K562 (cell line): ENCODE results near the gene NEDD4L. TPM values are rescaled to one million over a fixed set of nuclear protein-coding genes. Genes with fewer than 3 reads are reported as not detected.
"Not testable (repeated sequence)": the region's sequence is repeated elsewhere in the genome, so short reads cannot be mapped to it uniquely, and the experiment has no call there.

Source experiments
- ATAC-seq: fragments of 200-7000 bp; cut with Tn5 transposase; 3 replicates; pipeline ENCODE4 v1.9.1; 2020; ENCODE audit warnings: moderate library complexity
- BruUV-seq: library from RNA; stranded (reverse); fragments of 400-500 nt; replicated peaks from 2 replicates; lab custom pipeline; 2021; lab: Mats Ljungman, UMichigan
- CTCF ChIA-PET: fragments of 300-600 bp; formaldehyde crosslinking; extraction: SDS; loops from one replicate; lab custom pipeline; 2021; ENCODE audit warnings: low intra/inter-chr PET ratio; lab: Yijun Ruan, JAX
- POLR2A ChIA-PET: fragments of 300-600, 350-650 bp; sonication (Branson Sonifier 250); formaldehyde crosslinking; extraction: SDS; loops from one replicate; lab custom pipeline; 2021; ENCODE audit warnings: antibody characterized with exemption, inconsistent platforms; lab: Yijun Ruan, JAX
- DNase-seq, 4 experiments: peaks; one replicate each; pipeline versions ENCODE4 v3.0.0 to v3.0.0-alpha.2; 2011 to 2018; ENCODE audit warnings: low spot score in 3 of 4, mixed read lengths in 3 of 4; ENCODE audit errors: extremely low read depth in 1 of 4
- FAIRE-seq: peaks from 2 replicates; lab custom pipeline; 2011; peaks lifted over from hg19 to GRCh38; lab: Jason Lieb, UNC
- H2AFZ ChIP-seq: 2 replicates; pipeline ENCODE4 v1.6.0; 2011; ENCODE audit warnings: low read depth, low read length, control low read depth, inconsistent platforms
- H3K27ac ChIP-seq: fragments of 200-600 bp; 3 replicates; pipeline ENCODE4 v1.8.0; 2011; ENCODE audit warnings: low read depth, mild to moderate bottlenecking, control low read depth, inconsistent platforms, low read length, moderate library complexity, mixed read lengths; ENCODE audit errors: extremely low read depth
- H3K27me3 ChIP-seq, 2 experiments: fragments of 300-600 bp in 1 of 2; 2 replicates in 1 of 2; 3 replicates in 1 of 2; pipeline versions ENCODE4 v1.6.0 to v1.8.0; 2011; ENCODE audit warnings: inconsistent platforms in 2 of 2, low read length in 2 of 2, mild to moderate bottlenecking in 1 of 2, mixed read lengths in 1 of 2, moderate library complexity in 1 of 2; ENCODE audit not compliant: control insufficient read depth in 2 of 2, insufficient read depth in 2 of 2
- H3K36me3 ChIP-seq: fragments of 300-600 bp; 3 replicates; pipeline ENCODE4 v1.8.0; 2011; ENCODE audit warnings: mild to moderate bottlenecking, low read length, inconsistent platforms; ENCODE audit not compliant: control insufficient read depth, insufficient read depth
- H3K4me1 ChIP-seq, 2 experiments: fragments of 200-600 bp in 1 of 2; replicated peaks in 1 of 2; 2 replicates in 1 of 2; 3 replicates in 1 of 2; pipeline versions ENCODE4 v1.5.1 to v1.8.0; 2011; ENCODE audit warnings: inconsistent platforms in 2 of 2, low read length in 2 of 2, mild to moderate bottlenecking in 1 of 2, mixed read lengths in 1 of 2, moderate library complexity in 1 of 2; ENCODE audit not compliant: control insufficient read depth in 2 of 2, insufficient read depth in 2 of 2
- H3K4me2 ChIP-seq: 2 replicates; pipeline ENCODE4 v1.6.1; 2011; ENCODE audit warnings: low read length, control low read depth, inconsistent platforms, mixed read lengths; ENCODE audit not compliant: insufficient read depth
- H3K4me3 ChIP-seq: fragments of 200-600 bp; sonication (generic), shearing (Covaris generic); 2 replicates; pipeline ENCODE4 v1.5.1; 2016; ENCODE audit warnings: control low read depth, inconsistent platforms
- H3K79me2 ChIP-seq: fragments of 200-600 bp; 3 replicates; pipeline ENCODE4 v1.8.0; 2011; ENCODE audit warnings: low read length, inconsistent platforms; ENCODE audit not compliant: control insufficient read depth, insufficient read depth
- H3K9ac ChIP-seq, 2 experiments: 2 replicates each; pipeline versions ENCODE4 v1.6.0 to v1.6.1; 2011; ENCODE audit warnings: low read depth in 2 of 2, low read length in 2 of 2, control low read depth in 1 of 2, inconsistent platforms in 1 of 2, mild to moderate bottlenecking in 1 of 2, mixed read lengths in 1 of 2; ENCODE audit not compliant: insufficient read depth in 1 of 2
- H3K9me1 ChIP-seq: one replicate; pipeline ENCODE4 v1.6.0; 2011; ENCODE audit warnings: inconsistent platforms, mild to moderate bottlenecking, low read length, moderate library complexity; ENCODE audit not compliant: control insufficient read depth, insufficient read depth
- H3K9me3 ChIP-seq: replicated peaks from 2 replicates; pipeline ENCODE4 v1.5.1; 2011; ENCODE audit warnings: low read depth, low read length, inconsistent platforms; ENCODE audit not compliant: control insufficient read depth, insufficient read depth
- H4K20me1 ChIP-seq: replicated peaks from 2 replicates; pipeline ENCODE4 v1.6.1; 2011; ENCODE audit warnings: low read length, inconsistent platforms, mixed read lengths; ENCODE audit not compliant: control insufficient read depth, insufficient read depth
- ERF ChIP-seq: fragments of 450-650 bp; formaldehyde crosslinking; IDR thresholded peaks from 2 replicates; pipeline ENCODE4 v1.4.0; 2020; ENCODE audit warnings: mild to moderate bottlenecking, mixed read lengths
- RBFOX2 ChIP-seq: fragments of 200-400 bp; formaldehyde crosslinking; IDR thresholded peaks from 2 replicates; pipeline ENCODE4 v1.6.1; 2017; ENCODE audit warnings: low read depth, mild to moderate bottlenecking, low read length, moderate library complexity
- SAP30 ChIP-seq: fragments of 200-600 bp; sonication (generic); IDR thresholded peaks from 2 replicates; pipeline ENCODE4 v1.6.1; 2012; ENCODE audit warnings: borderline replicate concordance, low read depth, mild to moderate bottlenecking, moderate library complexity, low read length, control low read depth, inconsistent platforms; ENCODE audit not compliant: insufficient read depth, poor library complexity, severe bottlenecking
- WGBS: fragments of 100-300 bp; shearing (Covaris generic); methylation state at CpG from one replicate; pipeline ENCODE4 v1.1.6; 2016; ENCODE audit warnings: low coverage, mixed read lengths; ENCODE audit not compliant: insufficient coverage; ENCODE audit errors: missing lambda C conversion rate; 5-methylcytosine and 5-hydroxymethylcytosine counted together
- in situ Hi-C: fragments of 300-500 bp; cut with MboI; formaldehyde crosslinking; loops from 4 replicates; pipeline ENCODE4 v1.15.0; 2018; ENCODE audit warnings: inconsistent platforms, mixed read lengths
- intact Hi-C: fragments of 100-400 bp; cut with micrococcal nuclease; formaldehyde crosslinking; loops from 2 replicates; pipeline ENCODE4 v1.14.2; 2022
- polyA plus RNA-seq, 8 experiments: library from polyadenylated mRNA; depleted of rRNA in 4 of 8; stranded (reverse) in 5 of 8; unstranded in 3 of 8; fragments of >200 nt; fragmentation: Nextera tagmentation in 2 of 8; fragmentation: Illumina TruSeq in 1 of 8; extraction: Ambion mirVana in 2 of 8; extraction: Trizol in 1 of 8; gene quantifications; 2 replicates each; pipeline versions ENCODE4 v1.2.1 to v1.2.3, GENCODE V29; 2011 to 2014; ENCODE audit warnings: inconsistent platforms in 1 of 8, missing spikeins in 1 of 8
- total RNA-seq, 7 experiments: library from RNA; depleted of rRNA in 6 of 7; stranded (reverse); fragments of >200 nt in 6 of 7; fragmentation: Illumina TruSeq in 2 of 7; extraction: Trizol in 2 of 7; gene quantifications; 2 replicates each; pipeline versions ENCODE4 v1.2.1 to v1.2.3, GENCODE V29; 2011 to 2021; ENCODE audit warnings: low replicate concordance in 1 of 7
- TF ChIP-seq, protein P1 (sequence below): fragments of 250-450 bp; sonication (Bioruptor Pico); IDR thresholded peaks from 2 replicates; pipeline ENCODE4 v1.9.0; 2021; ENCODE audit warnings: mild to moderate bottlenecking

The NEDD4L gene
- total and polyA plus RNA-seq, 9 of the 15 experiments (the other 6 are each of a cell fraction or from before 2014, with no cell fraction given) = 8.1 to 33.4 (median 19.9) TPM

DNA sequence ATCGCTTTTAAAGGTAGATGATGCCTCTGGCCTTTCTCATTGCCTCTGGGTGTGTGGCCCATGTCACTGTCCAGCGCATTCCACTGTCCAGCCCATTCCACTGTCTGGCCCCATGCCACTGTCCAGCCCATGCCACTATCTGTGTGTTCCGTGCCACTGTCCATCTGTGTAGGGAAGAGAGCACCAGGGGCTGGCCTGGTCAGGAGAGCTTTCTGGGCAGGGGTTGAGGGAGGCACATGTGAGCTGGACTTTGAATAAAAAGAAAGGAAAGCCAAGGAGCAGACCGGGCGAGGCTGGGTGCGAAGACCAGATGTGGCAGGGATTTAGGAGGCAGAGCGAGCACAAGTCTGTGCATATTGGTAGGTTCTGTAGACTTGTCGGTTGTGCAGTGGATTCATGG lies 236.2 kb downstream of the NEDD4L start:
- intact Hi-C loops (no loop called here), in situ Hi-C loops (no loop called here)
- Histone ChIP-seq H3K9ac (0 out of 4 replicates have a peak overlapping the region, but pooled peaks of 1 of the 2 experiments have one; percentile 5), H3K4me1 (peaks cover 0 to 10% of the 10 kb centered on the region in 2 experiments; a peak in 2 of 5 replicates), H4K20me1 (no peaks in the 10 kb centered on the region), H3K9me3 (no peaks in the 10 kb centered on the region), H3K79me2 (no peaks in the 10 kb centered on the region), H3K27ac (no peak overlapping the region), H3K4me3 (no peak overlapping the region), H3K27me3 (no peaks in the 10 kb centered on the region), H3K4me2 (no peak overlapping the region), H2AFZ (no peak overlapping the region), H3K9me1 (no peaks in the 10 kb centered on the region), H3K36me3 (no peaks in the 10 kb centered on the region)
- FAIRE-seq (no peak), DNase-seq (no peak), ATAC-seq (no peak)
- WGBS = 82% methylated on average over 4 of the region's 8 CpGs
- ChIA-PET POLR2A (no interaction called here), CTCF (no interaction called here)
- no TSS peak for BruUV-seq
- TF ChIP-seq RBFOX2 (no peak), ERF (CRISPR knock-in tag) (no peak), SAP30 (no peak)
- TF ChIP-seq, protein P1, sequence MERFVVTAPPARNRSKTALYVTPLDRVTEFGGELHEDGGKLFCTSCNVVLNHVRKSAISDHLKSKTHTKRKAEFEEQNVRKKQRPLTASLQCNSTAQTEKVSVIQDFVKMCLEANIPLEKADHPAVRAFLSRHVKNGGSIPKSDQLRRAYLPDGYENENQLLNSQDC (CRISPR knock-in tag) = no peak

DNA sequence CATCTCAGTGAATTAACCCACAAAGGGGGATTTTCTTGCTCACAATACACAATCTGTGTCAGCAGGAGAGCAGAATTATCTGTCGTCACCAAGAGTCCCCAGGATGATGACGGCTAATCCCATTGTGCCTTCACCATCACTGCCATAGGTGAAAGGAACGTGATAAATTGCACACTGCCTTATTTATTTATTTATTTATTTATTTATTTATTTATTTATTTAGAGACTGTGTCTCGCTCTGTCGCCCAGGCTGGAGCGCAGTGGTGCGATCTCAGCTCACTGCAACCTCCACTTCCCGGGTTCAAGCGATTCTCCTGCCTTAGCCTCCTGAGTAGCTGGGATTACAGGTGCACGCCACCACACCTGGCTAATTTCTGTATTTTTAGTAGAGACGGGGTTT lies 238.8 kb downstream of the NEDD4L start:
- H3K4me2 ChIP-seq, H3K27me3 ChIP-seq, H3K9me1 ChIP-seq, H3K9me3 ChIP-seq, BruUV-seq, H3K79me2 ChIP-seq, FAIRE-seq, intact Hi-C loops, H3K36me3 ChIP-seq, CTCF ChIA-PET, DNase-seq, H3K27ac ChIP-seq, H2AFZ ChIP-seq, H4K20me1 ChIP-seq, H3K9ac ChIP-seq, POLR2A ChIA-PET, H3K4me3 ChIP-seq, ATAC-seq, in situ Hi-C loops: not testable (repeated sequence)
- WGBS = 94% methylated on average over 3 of the region's 11 CpGs
- peaks cover 0 to 15% of the 10 kb centered on the region in 2 experiments; a peak in 2 of 5 replicates for H3K4me1 ChIP-seq
